NOMO-1 (cell line): ENCODE data around the gene NDUFB4.
"Not testable (repeated sequence)": the region's sequence is repeated elsewhere in the genome, so short reads cannot be mapped to it uniquely, and the experiment has no call there.

Experiments used
- DNase-seq, 2 experiments: peaks; one replicate each; lab custom pipeline; 2025; ENCODE audit not compliant: unreplicated experiment in 2 of 2; lab: John Stamatoyannopoulos, UW

Gene NDUFB4

DNA sequence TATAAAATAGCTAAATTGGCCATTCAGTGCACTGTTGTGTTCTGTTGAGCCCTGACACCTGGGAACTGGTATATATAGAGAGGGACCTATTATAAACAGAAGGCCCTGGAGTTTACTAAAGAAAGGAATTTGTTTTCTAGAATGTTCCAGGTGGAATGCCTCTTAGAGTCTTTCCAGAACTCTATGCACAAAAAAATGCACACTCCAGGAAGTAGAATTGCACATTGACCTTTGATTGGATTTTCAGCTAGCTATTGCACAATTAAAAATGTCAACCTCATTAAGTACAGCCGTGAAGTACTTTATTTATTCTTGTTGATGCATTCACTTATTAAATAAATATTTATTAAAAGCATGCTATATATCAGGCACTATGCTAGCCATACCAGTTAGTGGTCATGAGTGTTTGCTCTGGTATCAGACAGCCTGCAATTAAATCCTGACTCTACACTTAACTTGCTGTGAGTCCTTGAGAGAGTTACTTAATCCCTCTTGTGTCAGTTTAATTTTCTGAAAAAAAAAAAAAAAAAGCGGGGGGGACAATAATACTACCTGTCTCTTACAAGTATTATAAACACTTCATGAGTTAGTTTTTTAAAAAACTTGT is 40.8 kb downstream of the NDUFB4 start:
- DNase-seq = no peak

GRCh38 chr3:120637851-120638559 is 41.9 kb downstream of the NDUFB4 start:
- DNase-seq = peak in 1 of 2 experiments; percentile 8

- not testable (repeated sequence) for DNase-seq
These were observed 42.7 kb downstream of the NDUFB4 start for GRCh38 chr3:120638820-120639219.

DNA sequence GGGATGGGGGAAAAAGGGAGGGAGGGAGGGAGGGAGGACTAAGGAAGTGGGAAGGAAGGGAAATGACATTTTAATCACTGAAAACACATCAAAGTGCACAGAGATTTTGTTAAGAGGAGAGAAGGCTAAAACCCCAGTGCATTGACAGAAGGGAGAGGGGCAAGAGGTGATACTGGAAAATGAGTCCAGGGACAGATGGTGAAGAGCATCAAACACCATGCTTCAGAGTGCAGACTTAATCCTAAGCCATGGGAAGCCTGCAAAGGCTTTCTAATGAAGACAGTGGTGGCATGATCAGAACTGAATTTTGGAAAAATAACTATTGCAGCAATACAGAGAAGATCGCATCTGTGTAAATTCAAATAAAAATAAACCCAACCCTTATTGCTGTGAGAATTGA is 44.1 kb downstream of the NDUFB4 start:
- no peak for DNase-seq

DNA sequence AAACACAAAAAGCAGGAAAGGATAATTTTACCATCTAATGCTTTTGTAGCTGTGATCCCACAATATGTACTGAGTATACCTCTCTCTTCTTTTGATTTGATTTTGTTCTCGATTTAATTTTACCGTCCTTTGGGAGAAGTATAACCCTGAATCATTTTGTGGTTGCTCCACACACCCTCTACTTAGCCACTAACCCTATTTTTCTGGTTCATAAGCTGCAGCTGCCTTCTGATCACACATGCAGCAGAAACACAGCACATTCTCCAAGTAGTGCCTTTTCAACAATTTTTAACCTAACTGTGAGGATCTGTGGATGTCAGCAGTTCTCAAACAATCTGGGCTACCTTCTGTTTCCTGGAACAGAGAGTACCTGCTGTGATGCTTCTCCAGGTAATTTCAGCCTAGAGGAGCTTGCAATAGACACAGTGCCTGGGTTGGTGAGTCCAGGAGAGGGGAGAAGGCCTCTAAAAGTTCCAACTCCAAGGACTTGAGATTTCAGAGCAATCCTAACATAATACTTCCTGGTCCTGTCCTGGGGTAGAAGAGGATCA is 45.6 kb downstream of the NDUFB4 start:
- DNase-seq = no peak

- peak; percentile 49 to 79 for DNase-seq
These were observed 46.3 kb downstream of the NDUFB4 start for GRCh38 chr3:120642368-120642948.

DNA sequence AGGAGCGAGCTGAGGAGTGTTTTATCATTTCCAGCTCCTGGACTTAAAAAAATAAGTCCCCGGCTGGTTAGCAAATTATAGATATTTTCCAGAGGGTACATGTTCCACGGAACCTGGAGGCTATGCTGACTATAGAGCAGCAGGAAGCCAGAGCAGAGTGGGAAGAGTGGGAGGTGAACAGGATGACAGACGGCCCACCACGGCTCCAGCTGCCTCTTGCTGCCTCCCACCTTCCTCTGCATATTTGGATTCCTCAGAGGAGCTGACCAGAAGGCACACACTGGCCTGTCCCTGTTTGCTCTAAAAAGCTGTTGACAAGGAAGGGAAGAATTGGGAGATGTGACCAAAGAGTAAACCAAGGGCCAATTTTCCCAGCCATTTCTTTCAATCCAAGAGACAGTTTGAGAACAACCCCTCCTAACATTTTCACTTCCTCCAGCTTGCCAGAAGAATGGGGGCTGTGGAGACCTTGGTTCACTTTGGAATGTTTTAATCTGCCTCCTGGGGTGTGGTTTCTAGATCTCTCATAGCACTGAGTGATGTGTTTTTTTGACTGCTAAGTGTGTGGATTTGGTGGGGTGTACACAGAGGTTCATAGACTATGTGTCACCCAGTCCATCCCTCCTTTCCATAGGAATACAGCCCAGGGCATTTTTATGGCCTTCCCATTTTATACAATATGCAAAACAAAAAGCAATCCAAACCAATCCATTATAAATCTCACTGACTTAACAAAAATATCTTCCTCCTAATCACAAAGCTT is 49.1 kb downstream of the NDUFB4 start:
- no peak for DNase-seq

DNA sequence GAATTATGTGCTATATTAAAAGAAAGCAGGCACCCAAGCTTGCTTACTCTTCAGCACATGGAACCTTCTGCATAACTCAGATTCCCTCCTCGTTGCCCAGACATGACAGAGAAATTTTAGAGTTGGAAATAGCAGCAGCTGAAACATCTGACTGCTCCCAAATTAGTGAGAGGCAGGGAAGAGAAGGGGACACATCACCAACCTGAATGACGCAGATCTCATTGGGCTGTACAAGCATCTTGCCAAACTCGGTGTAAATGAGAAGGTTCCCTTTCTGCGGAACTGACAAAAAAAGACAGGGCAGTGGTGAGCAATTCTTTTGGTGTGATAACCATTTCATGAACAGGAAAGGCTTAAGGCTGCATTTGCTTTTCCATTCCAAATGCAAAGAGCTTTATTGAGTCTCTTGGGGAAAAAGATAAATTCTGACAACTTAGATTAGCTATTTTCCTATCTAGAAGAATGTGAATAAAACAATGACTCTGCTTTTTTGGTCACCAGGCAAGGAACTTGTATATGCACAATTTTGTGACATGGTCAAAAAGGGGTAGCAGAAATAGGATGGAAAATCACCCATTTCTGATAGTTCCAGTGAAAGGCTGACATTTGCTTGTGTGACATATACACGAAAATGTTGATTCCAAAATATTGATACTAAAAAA is 50.8 kb downstream of the NDUFB4 start:
- DNase-seq = no peak

- no peak for DNase-seq
These were observed 52.2 kb downstream of the NDUFB4 start for GRCh38 chr3:120648290-120648689.

DNA sequence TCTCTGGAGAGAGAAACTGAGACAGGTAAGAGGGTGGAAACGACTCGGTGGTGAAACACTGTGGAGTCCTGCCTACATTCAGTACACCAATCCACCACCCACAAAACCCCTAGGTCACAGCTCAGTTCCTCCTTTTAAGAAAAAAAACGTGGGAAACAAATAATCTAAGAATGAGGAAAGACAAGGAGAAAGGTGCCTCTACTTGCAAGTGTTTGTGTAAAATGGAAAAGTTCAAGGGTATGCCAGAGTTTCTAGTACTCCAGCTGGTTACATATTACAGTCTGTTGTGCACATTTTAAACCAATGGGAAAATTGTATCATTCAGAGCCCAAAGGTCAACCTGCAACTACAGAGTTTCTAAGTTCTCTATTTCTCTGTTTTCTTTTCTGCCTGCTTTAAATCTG is 53.7 kb downstream of the NDUFB4 start:
- peak; percentile 27 to 47 for DNase-seq

DNA sequence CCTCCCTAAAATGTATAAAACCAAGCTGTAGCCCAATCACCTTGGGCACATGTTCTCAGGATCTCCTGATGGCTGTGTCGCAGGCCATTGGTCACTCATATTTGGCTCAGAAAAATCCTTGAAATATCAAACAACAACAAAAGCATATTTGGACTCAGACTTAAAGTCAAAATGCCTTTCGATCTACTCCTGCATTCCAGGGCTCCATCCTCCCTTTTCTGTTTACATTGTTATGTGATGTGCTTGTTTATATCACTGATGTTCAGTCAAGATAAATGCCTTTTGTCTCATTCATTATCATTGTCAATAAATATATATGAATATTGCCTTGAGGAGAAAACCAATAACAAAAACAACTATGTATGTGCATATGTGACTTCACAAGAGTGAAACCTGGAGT is 54.2 kb downstream of the NDUFB4 start:
- DNase-seq = no peak
